HCT116 (cell line): Measurements from ENCODE around the gene COL4A1.

Experiments used
- CBX3 ChIP-seq: IDR thresholded peaks from 2 replicates; pipeline ENCODE4 v1.6.1; 2012; ENCODE audit warnings: low read depth
- CTCF ChIP-seq, 3 experiments: fragments of 200-600 bp in 1 of 3; sonication (generic) in 1 of 3; IDR thresholded peaks in 2 of 3; conservative IDR thresholded peaks in 1 of 3; 2 replicates each; pipeline ENCODE4 v1.5.1; 2012 to 2017; ENCODE audit warnings: low read depth in 2 of 3, low read length in 2 of 3, antibody characterized with exemption in 1 of 3, borderline replicate concordance in 1 of 3, control low read depth in 1 of 3, mild to moderate bottlenecking in 1 of 3, mixed read lengths in 1 of 3, mixed run types in 1 of 3, moderate library complexity in 1 of 3; ENCODE audit not compliant: insufficient read depth in 1 of 3
- EZH2phosphoT487 ChIP-seq: fragments of 200-600 bp; IDR thresholded peaks from 2 replicates; pipeline ENCODE4 v1.6.1; 2018; ENCODE audit warnings: antibody characterized with exemption, borderline replicate concordance
- MAX ChIP-seq: IDR thresholded peaks from 2 replicates; pipeline ENCODE4 v1.6.1; 2012
- POLR2A ChIP-seq: IDR thresholded peaks from 2 replicates; pipeline ENCODE4 v1.7.0; 2011; ENCODE audit warnings: borderline replicate concordance; ENCODE audit not compliant: insufficient read depth, insufficient read length; ENCODE audit errors: extremely low read depth
- POLR2AphosphoS5 ChIP-seq: IDR thresholded peaks from 2 replicates; pipeline ENCODE4 v1.6.1; 2011; ENCODE audit warnings: mild to moderate bottlenecking, low read depth, low read length, moderate library complexity
- TCF7L2 ChIP-seq: IDR thresholded peaks from 2 replicates; pipeline ENCODE4 v1.7.0; 2011; ENCODE audit warnings: borderline replicate concordance, inconsistent platforms; ENCODE audit not compliant: insufficient read depth, insufficient read length; ENCODE audit errors: extremely low read depth

- TF ChIP-seq CTCF (IDR thresholded peaks at IDR 0.05 in 2 of 3, conservative IDR thresholded peaks at IDR 0.05 in 1 of 3; ENCODE audit: borderline replicate concordance in 1 of 3, insufficient read depth in 1 of 3, low read depth in 2 of 3, low read length in 2 of 3) (no peak), CBX3 (no peak), TCF7L2 (no peak), MAX (no peak), POLR2A (no peak), EZH2phosphoT487 (no peak), POLR2AphosphoS5 (no peak)
Observed at GRCh38 chr13:110303644-110304043, 3.3 kb downstream of the COL4A1 start.
